WTC11 (cell line): Measurements from ENCODE around the gene SLPI. TPM values are rescaled to one million over a fixed set of nuclear protein-coding genes. Genes with fewer than 3 reads are reported as not detected.
A peak's percentile ranks its signal among the peaks of the same experiment; 100 is the strongest.

Experiments used
- ATAC-seq: fragments of 200-7000 bp; cut with Tn5 transposase; 2 replicates; pipeline ENCODE4 v1.10.0; 2021; ENCODE audit warnings: mild to moderate bottlenecking, moderate library complexity
- CTCF ChIA-PET: fragments of 300-600 bp; sonication (Branson Sonifier 250); formaldehyde crosslinking; loops from one replicate; lab custom pipeline; 2021; ENCODE audit warnings: antibody characterized with exemption; lab: Charles Lee
- POLR2A ChIA-PET: fragments of 350-600 bp; sonication (Branson Sonifier 250); formaldehyde crosslinking; loops from one replicate; lab custom pipeline; 2021; ENCODE audit warnings: antibody characterized with exemption; lab: Charles Lee
- DNase-seq: peaks from one replicate; pipeline ENCODE4 v3.0.0; 2021; ENCODE audit warnings: low spot score
- H3K27ac Mint-ChIP-seq: 2 replicates; pipeline ENCODE4 v1.8.0; 2021; ENCODE audit warnings: mixed read lengths
- H3K27me3 Mint-ChIP-seq: 2 replicates; pipeline ENCODE4 v1.8.0; 2021; ENCODE audit warnings: low read depth, mild to moderate bottlenecking, moderate library complexity, mixed read lengths
- H3K36me3 Mint-ChIP-seq: 2 replicates; pipeline ENCODE4 v1.8.0; 2021; ENCODE audit warnings: mixed read lengths
- H3K4me1 Mint-ChIP-seq: 2 replicates; pipeline ENCODE4 v1.8.0; 2022; ENCODE audit warnings: mixed read lengths
- H3K4me3 Mint-ChIP-seq: 2 replicates; pipeline ENCODE4 v1.8.0; 2021; ENCODE audit warnings: mild to moderate bottlenecking, moderate library complexity, mixed read lengths
- H3K9me3 Mint-ChIP-seq: 2 replicates; pipeline ENCODE4 v1.8.0; 2021; ENCODE audit warnings: mixed read lengths
- AFF4 ChIP-seq: sonication (generic); formaldehyde crosslinking; IDR thresholded peaks from 2 replicates; pipeline ENCODE4 v1.8.1; 2023; ENCODE audit warnings: mild to moderate bottlenecking, missing genetic modification reagents, borderline replicate concordance
- ATF1 ChIP-seq: sonication (generic); formaldehyde crosslinking; IDR thresholded peaks from 2 replicates; pipeline ENCODE4 v1.8.1; 2023; ENCODE audit warnings: mild to moderate bottlenecking, moderate library complexity, missing genetic modification reagents
- ATF3 ChIP-seq: sonication (generic); formaldehyde crosslinking; conservative IDR thresholded peaks from 2 replicates; pipeline ENCODE4 v1.8.1; 2022; ENCODE audit warnings: mild to moderate bottlenecking, missing genetic modification reagents
- CBFB ChIP-seq: sonication (generic); formaldehyde crosslinking; IDR thresholded peaks from 2 replicates; pipeline ENCODE4 v1.8.1; 2022; ENCODE audit warnings: mild to moderate bottlenecking, low read depth, missing genetic modification reagents
- CTCF ChIP-seq: fragments of 200-600 bp; IDR thresholded peaks from 2 replicates; pipeline ENCODE4 v1.8.0; 2022; ENCODE audit warnings: antibody characterized with exemption
- FOXP1 ChIP-seq: sonication (generic); formaldehyde crosslinking; IDR thresholded peaks from 2 replicates; pipeline ENCODE4 v1.8.0; 2022; ENCODE audit warnings: missing genetic modification reagents, mild to moderate bottlenecking, moderate library complexity, borderline replicate concordance
- MLX ChIP-seq: sonication (generic); formaldehyde crosslinking; IDR thresholded peaks from 2 replicates; pipeline ENCODE4 v1.8.1; 2023; ENCODE audit warnings: mild to moderate bottlenecking, missing genetic modification reagents, moderate library complexity
- NFE2L1 ChIP-seq: sonication (generic); formaldehyde crosslinking; IDR thresholded peaks from 2 replicates; pipeline ENCODE4 v1.8.1; 2023; ENCODE audit warnings: missing genetic modification reagents
- OVOL2 ChIP-seq: fragments of 250-450 bp; sonication (Bioruptor Pico); IDR thresholded peaks from 2 replicates; pipeline ENCODE4 v1.9.0; 2021; ENCODE audit warnings: mild to moderate bottlenecking, borderline replicate concordance
- PRDM15 ChIP-seq: sonication (generic); formaldehyde crosslinking; IDR thresholded peaks from 2 replicates; pipeline ENCODE4 v1.8.0; 2022; ENCODE audit warnings: missing genetic modification reagents
- PREB ChIP-seq: sonication (generic); formaldehyde crosslinking; IDR thresholded peaks from 2 replicates; pipeline ENCODE4 v1.8.1; 2022; ENCODE audit warnings: mild to moderate bottlenecking, missing genetic modification reagents, moderate library complexity, borderline replicate concordance
- PRRX2 ChIP-seq: fragments of 250-450 bp; sonication (Bioruptor Pico); IDR thresholded peaks from 2 replicates; pipeline ENCODE4 v1.8.0; 2021; ENCODE audit warnings: mild to moderate bottlenecking
- SMAD3 ChIP-seq: sonication (generic); formaldehyde crosslinking; IDR thresholded peaks from 2 replicates; pipeline ENCODE4 v1.8.0; 2022; ENCODE audit warnings: missing genetic modification reagents, mild to moderate bottlenecking, borderline replicate concordance
- ZBTB21 ChIP-seq: sonication (generic); formaldehyde crosslinking; IDR thresholded peaks from 2 replicates; pipeline ENCODE4 v1.8.1; 2023; ENCODE audit warnings: mild to moderate bottlenecking, missing genetic modification reagents, borderline replicate concordance
- ZMAT4 ChIP-seq: fragments of 250-450 bp; sonication (Bioruptor Pico); IDR thresholded peaks from 2 replicates; pipeline ENCODE4 v1.9.0; 2021; ENCODE audit warnings: mild to moderate bottlenecking
- ZNF317 ChIP-seq: sonication (generic); formaldehyde crosslinking; IDR thresholded peaks from 2 replicates; pipeline ENCODE4 v1.8.1; 2023; ENCODE audit warnings: low read depth, mild to moderate bottlenecking, moderate library complexity, missing genetic modification reagents, borderline replicate concordance
- ZNF671 ChIP-seq: fragments of 250-450 bp; sonication (Bioruptor Pico); IDR thresholded peaks from 2 replicates; pipeline ENCODE4 v1.8.0; 2021; ENCODE audit warnings: mild to moderate bottlenecking
- total RNA-seq: library from RNA; stranded (reverse); gene quantifications from 3 replicates; pipeline ENCODE4 v1.2.3, GENCODE V29; 2021

Gene SLPI
- total RNA-seq, 1 experiment from 2014 or later, result 0.74 TPM

GRCh38 chr20:45292343-45292742 is 38.0 kb upstream of the SLPI start:
- peaks cover 66% of the 10 kb centered on the region for H3K27me3 Mint-ChIP-seq
- DNase-seq (no peak), ATAC-seq (no peak)
- peak overlapping the region; percentile 71 for H3K4me3 Mint-ChIP-seq
- H3K36me3 Mint-ChIP-seq, result peaks cover 15% of the 10 kb centered on the region
- ChIA-PET POLR2A (interaction anchor here (0.6 kb wide), 1 partner anchor 280 kb away, joined by 4 read pairs; no protein-coding TSS in a partner anchor), CTCF (interaction anchor here (1.1 to 6.1 kb wide), 18 partner anchors 11 to 220 kb away, joined by 3 to 154 read pairs (median 22); partner anchors contain the start of genes MATN4 and RBPJL)
- no peak overlapping the region for H3K27ac Mint-ChIP-seq
- TF ChIP-seq ZNF671 (CRISPR knock-in tag) (no peak), CBFB (no peak), SMAD3 (no peak), OVOL2 (CRISPR knock-in tag) (no peak), AFF4 (no peak)
- TF ChIP-seq, all 79 proteins: peak for 0
- Mint-ChIP-seq H3K9me3 (peaks cover 13% of the 10 kb centered on the region), H3K4me1 (peaks cover 7% of the 10 kb centered on the region; the same call in 1 of the 2 replicates)

GRCh38 chr20:45291526-45291925 is 37.2 kb upstream of the SLPI start:
- Mint-ChIP-seq H3K4me1 (peaks cover 7% of the 10 kb centered on the region; the same call in 1 of the 2 replicates), H3K36me3 (peaks cover 15% of the 10 kb centered on the region), H3K4me3 (no peak overlapping the region), H3K9me3 (peaks cover 13% of the 10 kb centered on the region), H3K27me3 (peaks cover 66% of the 10 kb centered on the region), H3K27ac (no peak overlapping the region)
- ChIA-PET CTCF (interaction anchor here (1.0 to 6.1 kb wide), 27 partner anchors 12 to 292 kb away, joined by 3 to 154 read pairs (median 7); partner anchors contain the start of genes MATN4, RBPJL, SEMG1 and SYS1), POLR2A (no interaction called here)
- ATAC-seq (no peak), DNase-seq (no peak)
- no peak for TF ChIP-seq ATF1 (CRISPR knock-in tag)
- TF ChIP-seq ZNF317, result no peak
- no peak for TF ChIP-seq PREB (CRISPR knock-in tag)
- TF ChIP-seq ZMAT4 (CRISPR knock-in tag), result no peak
- no peak for TF ChIP-seq PRDM15 (CRISPR knock-in tag)

- CTCF ChIA-PET, result interaction anchor here (0.5 to 6.1 kb wide), 49 partner anchors 9 to 331 kb away, joined by 3 to 154 read pairs (median 4); partner anchors contain the start of genes KCNS1, MATN4, RBPJL and SEMG1
- peaks cover 7% of the 10 kb centered on the region; the same call in 1 of the 2 replicates for H3K4me1 Mint-ChIP-seq
- H3K4me3 Mint-ChIP-seq, result no peak overlapping the region
- DNase-seq, result peak; percentile 85
- no peak overlapping the region for H3K27ac Mint-ChIP-seq
- POLR2A ChIA-PET, result interaction anchor here (0.6 kb wide), 1 partner anchor 377 kb away, joined by 5 read pairs; no protein-coding TSS in a partner anchor
- peaks cover 12% of the 10 kb centered on the region; the same call in 1 of the 2 replicates for H3K36me3 Mint-ChIP-seq
- ATAC-seq, result peak; percentile 41
- peaks cover 62% of the 10 kb centered on the region for H3K27me3 Mint-ChIP-seq
- H3K9me3 Mint-ChIP-seq, result peaks cover 13% of the 10 kb centered on the region
- TF ChIP-seq MLX (CRISPR knock-in tag) (no peak), PRRX2 (CRISPR knock-in tag) (no peak), ZBTB21 (CRISPR knock-in tag) (0 out of 2 replicates have a peak, but pooled peaks have one; percentile 20), FOXP1 (CRISPR knock-in tag) (no peak), NFE2L1 (CRISPR knock-in tag) (no peak), ATF3 (no peak), CTCF (peak; percentile 84), ZMAT4 (CRISPR knock-in tag) (no peak), ZNF671 (CRISPR knock-in tag) (no peak)
These were observed 36.5 kb upstream of the SLPI start for GRCh38 chr20:45290677-45291355.
